GM12878 (cell line): ENCODE data around the gene MGAT3. TPM values are rescaled to one million over a fixed set of nuclear protein-coding genes. Genes with fewer than 3 reads are reported as not detected.
A peak's percentile ranks its signal among the peaks of the same experiment; 100 is the strongest.

Source experiments
- ATAC-seq: fragments of 200-7000 bp; cut with Tn5 transposase; 3 replicates; pipeline ENCODE4 v1.9.1; 2020; ENCODE audit warnings: mild to moderate bottlenecking, moderate library complexity
- BruUV-seq: library from RNA; stranded (reverse); fragments of 400-500 nt; replicated peaks from 2 replicates; lab custom pipeline; 2021; lab: Mats Ljungman, UMichigan
- CTCF ChIA-PET: fragments of 300-600 bp; sonication (Branson Sonifier 250); formaldehyde crosslinking; extraction: SDS; loops from one replicate; lab custom pipeline; 2021; ENCODE audit warnings: inconsistent platforms; lab: Yijun Ruan, JAX
- POLR2A ChIA-PET: fragments of 350-600 bp; formaldehyde crosslinking; extraction: SDS; loops from one replicate; lab custom pipeline; 2021; ENCODE audit warnings: inconsistent platforms; lab: Charles Lee
- RAD21 ChIA-PET: fragments of 300-600 bp; sonication (Branson Sonifier 250); formaldehyde crosslinking; loops from one replicate; lab custom pipeline; 2023; ENCODE audit warnings: antibody characterized with exemption; ENCODE audit not compliant: unreplicated experiment; lab: Charles Lee
- SMC1A ChIA-PET: fragments of 300-600 bp; sonication (Branson Sonifier 250); formaldehyde crosslinking; loops from one replicate; lab custom pipeline; 2023; ENCODE audit not compliant: unreplicated experiment, uncharacterized antibody; lab: Charles Lee
- DNase-seq: peaks from one replicate; pipeline ENCODE4 v3.0.0-alpha.2; 2011; ENCODE audit warnings: low read depth, low spot score
- FAIRE-seq: peaks from 3 replicates; lab custom pipeline; 2011; peaks lifted over from hg19 to GRCh38; lab: Jason Lieb, UNC
- H2AFZ ChIP-seq: 2 replicates; pipeline ENCODE4 v1.6.0; 2011; ENCODE audit warnings: low read depth, low read length, control low read depth; ENCODE audit not compliant: control insufficient read depth
- H3K27ac ChIP-seq: 2 replicates; pipeline ENCODE4 v1.5.1; 2011; ENCODE audit warnings: control low read depth; ENCODE audit not compliant: control insufficient read depth, insufficient read depth
- H3K27me3 ChIP-seq, 2 experiments: replicated peaks in 1 of 2; 2 replicates each; pipeline versions ENCODE4 v1.6.0 to v1.6.1; 2011; ENCODE audit warnings: low read length in 1 of 2; ENCODE audit not compliant: control insufficient read depth in 2 of 2, insufficient read depth in 2 of 2
- H3K36me3 ChIP-seq, 2 experiments: 2 replicates each; pipeline ENCODE4 v1.5.1; 2011; ENCODE audit warnings: low read length in 1 of 2; ENCODE audit not compliant: control insufficient read depth in 2 of 2, insufficient read depth in 2 of 2
- H3K4me1 ChIP-seq: 2 replicates; pipeline ENCODE4 v1.6.1; 2011; ENCODE audit warnings: mild to moderate bottlenecking, low read length, moderate library complexity, mixed read lengths; ENCODE audit not compliant: control insufficient read depth, insufficient read depth
- H3K4me2 ChIP-seq: 2 replicates; pipeline ENCODE4 v1.6.0; 2011; ENCODE audit warnings: control low read depth; ENCODE audit not compliant: control insufficient read depth, insufficient read depth
- H3K4me3 ChIP-seq: fragments of 200-600 bp; sonication (generic); 2 replicates; pipeline ENCODE4 v1.5.1; 2016
- H3K79me2 ChIP-seq: 2 replicates; pipeline ENCODE4 v1.6.0; 2011; ENCODE audit warnings: low read length; ENCODE audit not compliant: control insufficient read depth, insufficient read depth
- H3K9ac ChIP-seq: 2 replicates; pipeline ENCODE4 v1.8.0; 2011; ENCODE audit warnings: low read length, control low read depth, mixed read lengths; ENCODE audit not compliant: control insufficient read depth, insufficient read depth
- H3K9me3 ChIP-seq: replicated peaks from 3 replicates; pipeline ENCODE4 v1.5.1; 2011; ENCODE audit warnings: mild to moderate bottlenecking, low read length; ENCODE audit not compliant: control insufficient read depth, insufficient read depth
- H4K20me1 ChIP-seq: 2 replicates; pipeline ENCODE4 v1.6.0; 2011; ENCODE audit not compliant: control insufficient read depth, insufficient read depth
- ATF3 ChIP-seq: IDR thresholded peaks from 2 replicates; pipeline ENCODE4 v1.6.1; 2011; ENCODE audit warnings: low read depth, mild to moderate bottlenecking, low read length, moderate library complexity, borderline replicate concordance; ENCODE audit errors: extremely low read depth
- BCLAF1 ChIP-seq: fragments of 450-650 bp; IDR thresholded peaks from 2 replicates; pipeline ENCODE4 v1.6.1; 2017; ENCODE audit warnings: antibody characterized with exemption, mild to moderate bottlenecking, moderate library complexity
- BHLHE40 ChIP-seq, 2 experiments: fragments of 450-650 bp in 1 of 2; IDR thresholded peaks; 2 replicates each; pipeline ENCODE4 v1.6.1; 2011 to 2017; ENCODE audit warnings: low read depth in 2 of 2, borderline replicate concordance in 1 of 2, improper control_type of control experiment in 1 of 2, low read length in 1 of 2, mild to moderate bottlenecking in 1 of 2
- CREB1 ChIP-seq: IDR thresholded peaks from 2 replicates; pipeline ENCODE4 v1.6.1; 2012; ENCODE audit warnings: low read depth, mild to moderate bottlenecking, inconsistent platforms
- EP300 ChIP-seq, 2 experiments: fragments of 150-350 bp in 1 of 2; IDR thresholded peaks; 2 replicates each; pipeline ENCODE4 v1.6.1; 2011 to 2012; ENCODE audit warnings: low read depth in 2 of 2, low read length in 2 of 2, borderline replicate concordance in 1 of 2, improper control_type of control experiment in 1 of 2, inconsistent platforms in 1 of 2; ENCODE audit not compliant: control insufficient read depth in 1 of 2
- HCFC1 ChIP-seq: fragments of 150-350 bp; IDR thresholded peaks from 2 replicates; pipeline ENCODE4 v1.6.1; 2014; ENCODE audit warnings: low read length
- JUNB ChIP-seq: IDR thresholded peaks from 2 replicates; pipeline ENCODE4 v1.6.1; 2016; ENCODE audit warnings: antibody characterized with exemption, mild to moderate bottlenecking
- MLLT1 ChIP-seq: fragments of 450-650 bp; IDR thresholded peaks from 2 replicates; pipeline ENCODE4 v1.6.1; 2016; ENCODE audit warnings: mild to moderate bottlenecking
- MTA3 ChIP-seq: IDR thresholded peaks from 2 replicates; pipeline ENCODE4 v1.6.1; 2012; ENCODE audit warnings: low read length, inconsistent platforms, borderline replicate concordance
- MYC ChIP-seq: IDR thresholded peaks from 2 replicates; pipeline ENCODE4 v1.6.1; 2011; ENCODE audit warnings: mild to moderate bottlenecking, low read length, moderate library complexity, inconsistent platforms; ENCODE audit not compliant: insufficient read depth, insufficient replicate concordance, insufficient read length, severe bottlenecking
- NR2C1 ChIP-seq: fragments of 450-650 bp; IDR thresholded peaks from 2 replicates; pipeline ENCODE4 v1.6.1; 2017; ENCODE audit warnings: antibody characterized with exemption, mild to moderate bottlenecking, moderate library complexity
- RAD21 ChIP-seq: IDR thresholded peaks from 2 replicates; pipeline ENCODE4 v1.6.1; 2011; ENCODE audit warnings: mild to moderate bottlenecking, low read depth, low read length, moderate library complexity; ENCODE audit not compliant: insufficient read depth
- RB1 ChIP-seq: fragments of 450-650 bp; formaldehyde crosslinking; IDR thresholded peaks from 2 replicates; pipeline ENCODE4 v1.6.1; 2017; ENCODE audit warnings: mild to moderate bottlenecking, borderline replicate concordance
- SMC3 ChIP-seq: IDR thresholded peaks from 2 replicates; pipeline ENCODE4 v1.6.1; 2011; ENCODE audit warnings: low read length, improper control_type of control experiment, borderline replicate concordance
- SRF ChIP-seq, 2 experiments: IDR thresholded peaks; 2 replicates each; pipeline ENCODE4 v1.6.1; 2011; ENCODE audit warnings: low read depth in 2 of 2, low read length in 2 of 2, mild to moderate bottlenecking in 1 of 2, moderate library complexity in 1 of 2
- ZBED1 ChIP-seq: IDR thresholded peaks from 2 replicates; pipeline ENCODE4 v1.6.1; 2016; ENCODE audit warnings: borderline replicate concordance
- ZNF217 ChIP-seq: fragments of 450-650 bp; IDR thresholded peaks from 2 replicates; pipeline ENCODE4 v1.6.1; 2017; ENCODE audit warnings: antibody characterized with exemption, mild to moderate bottlenecking
- ZNF24 ChIP-seq: fragments of 450-650 bp; IDR thresholded peaks from 2 replicates; pipeline ENCODE4 v1.6.1; 2017; ENCODE audit warnings: antibody characterized with exemption, mild to moderate bottlenecking
- WGBS: methylation state at CpG from one replicate; pipeline ENCODE4 v1.1.6; 2016; ENCODE audit warnings: low lambda C conversion rate; ENCODE audit not compliant: insufficient replicate concordance, insufficient coverage; ENCODE audit errors: missing lambda C conversion rate; 5-methylcytosine and 5-hydroxymethylcytosine counted together
- in situ Hi-C: fragments of 300-500 bp; cut with MboI; formaldehyde crosslinking; loops from 9 replicates; pipeline ENCODE4 v1.14.3; 2018; ENCODE audit warnings: mixed read lengths
- intact Hi-C: fragments of 100-400 bp; cut with micrococcal nuclease; formaldehyde crosslinking; loops from one replicate; pipeline ENCODE4 v1.14.2; 2022; ENCODE audit not compliant: unreplicated experiment
- polyA plus RNA-seq, 11 experiments: library from polyadenylated mRNA; depleted of rRNA in 4 of 11; unstranded in 6 of 11; stranded (reverse) in 5 of 11; fragments of >200 nt; fragmentation: Nextera tagmentation in 4 of 11; fragmentation: Illumina TruSeq in 1 of 11; extraction: Ambion mirVana in 4 of 11; extraction: Trizol in 1 of 11; gene quantifications; 1 replicate in 1 of 11; 2 replicates in 10 of 11; pipeline versions ENCODE4 v1.2.1 to v1.2.3, GENCODE V29; 2011 to 2016; ENCODE audit warnings: inconsistent platforms in 2 of 11, missing spikeins in 2 of 11, low read depth in 1 of 11
- total RNA-seq, 4 experiments: library from RNA; depleted of rRNA in 3 of 4; stranded (reverse); fragments of >200 nt in 3 of 4; fragmentation: Illumina TruSeq in 1 of 4; extraction: Trizol in 1 of 4; gene quantifications; 2 replicates each; pipeline versions ENCODE4 v1.2.1 to v1.2.3, GENCODE V29; 2013 to 2021

MGAT3 gene
- total and polyA plus RNA-seq, 10 of the 15 experiments (the other 5 are each of a cell fraction or from before 2014, with no cell fraction given), result 0.32 to 40.2 (median 11.9) TPM

- in situ Hi-C loops, result loop anchor here (25.0 kb wide), 1 partner anchor 352 kb away; the partner anchor contains the start of gene CBX7
- Histone ChIP-seq H2AFZ (no peak overlapping the region), H3K27me3 (no peaks in the 10 kb centered on the region), H3K4me1 (peaks cover 16% of the 10 kb centered on the region), H3K9me3 (no peaks in the 10 kb centered on the region), H3K27ac (no peak overlapping the region), H3K9ac (no peak overlapping the region), H3K4me2 (no peak overlapping the region), H3K4me3 (no peak overlapping the region), H3K79me2 (peaks cover 20% of the 10 kb centered on the region), H3K36me3 (peaks cover 31 to 39% of the 10 kb centered on the region in 2 experiments; a peak in 3 of 4 replicates), H4K20me1 (peaks cover 4% of the 10 kb centered on the region; the same call in 1 of the 2 replicates)
- WGBS, result 19% methylated on average over 8 of the region's 8 CpGs
- intact Hi-C loops, result loop anchor here (1.0 kb wide), 1 partner anchor 171 kb away; no protein-coding TSS in a partner anchor
- POLR2A ChIA-PET, result interaction anchor here (0.9 to 1.4 kb wide), 3 partner anchors 10 to 17 kb away, joined by 3 to 5 read pairs (median 3); no protein-coding TSS in a partner anchor
- ATAC-seq (peak; percentile 59), FAIRE-seq (no peak), DNase-seq (no peak)
- SMC1A ChIA-PET, result interaction anchor here (0.6 to 2.2 kb wide), 17 partner anchors 9 to 203 kb away, joined by 3 to 10 read pairs (median 4); partner anchors contain the start of genes MIEF1 and TAB1
- TSS peak; percentile 11 for BruUV-seq
- CTCF ChIA-PET, result interaction anchor here (0.6 to 8.0 kb wide), 28 partner anchors 9 to 365 kb away, joined by 3 to 75 read pairs (median 6); partner anchors contain the start of genes MIEF1, RPL3, RPS19BP1 and TAB1
- RAD21 ChIA-PET, result interaction anchor here (0.5 to 1.6 kb wide), 10 partner anchors 15 to 183 kb away, joined by 3 to 5 read pairs (median 4); no protein-coding TSS in a partner anchor
- no peak for TF ChIP-seq RB1
- no peak for TF ChIP-seq NR2C1
- TF ChIP-seq HCFC1, result no peak
- TF ChIP-seq ZBED1, result no peak
- 0 out of 2 replicates have a peak, but pooled peaks have one; percentile 37 for TF ChIP-seq MLLT1
- no peak for TF ChIP-seq ZNF24
- TF ChIP-seq SRF (IDR thresholded peaks at IDR 0.05; ENCODE audit: low read depth in 2 of 2, low read length in 2 of 2), result no peak
- peak; percentile 61 for TF ChIP-seq SMC3
- TF ChIP-seq RAD21, result peak; percentile 51
- TF ChIP-seq ATF3, result no peak
- no peak for TF ChIP-seq CREB1
- no peak for TF ChIP-seq MTA3
- no peak for TF ChIP-seq EP300 (IDR thresholded peaks at IDR 0.05; ENCODE audit: borderline replicate concordance in 1 of 2, control insufficient read depth in 1 of 2, low read depth in 2 of 2, low read length in 2 of 2)
- TF ChIP-seq JUNB, result no peak
- TF ChIP-seq MYC, result no peak
- TF ChIP-seq ZNF217, result no peak
- TF ChIP-seq BCLAF1, result no peak
- no peak for TF ChIP-seq BHLHE40 (IDR thresholded peaks at IDR 0.05; ENCODE audit: borderline replicate concordance in 1 of 2, low read depth in 2 of 2, low read length in 1 of 2)
These were observed 57.7 kb downstream of the MGAT3 start for GRCh38 chr22:39514373-39514973.
